ENCODE results near the gene MAP1LC3B.

MAP1LC3B gene

DNA sequence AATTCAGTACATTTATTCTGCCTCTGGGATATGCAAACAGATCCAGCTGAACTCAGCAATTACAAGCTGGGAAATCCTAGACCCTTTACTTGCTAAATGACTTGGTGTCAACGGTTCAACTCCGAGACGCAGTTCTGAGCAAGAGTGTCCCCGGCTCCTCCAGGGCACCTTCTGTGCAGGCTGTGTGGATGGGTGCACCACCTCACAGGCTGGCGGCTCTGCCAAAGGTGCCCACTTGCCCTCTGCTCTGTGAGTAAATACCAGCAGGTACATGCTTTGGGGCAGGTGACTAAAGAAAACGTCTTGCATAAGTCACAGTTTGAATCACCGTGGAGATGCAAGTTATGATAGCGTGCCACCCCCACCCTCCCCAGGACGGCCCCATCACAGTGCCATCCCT lies 23.3 kb downstream of the MAP1LC3B start:
- no peak for DNase-seq (ENCODE audit: extremely low read depth, low read depth)
- TF ChIP-seq, protein P1, sequence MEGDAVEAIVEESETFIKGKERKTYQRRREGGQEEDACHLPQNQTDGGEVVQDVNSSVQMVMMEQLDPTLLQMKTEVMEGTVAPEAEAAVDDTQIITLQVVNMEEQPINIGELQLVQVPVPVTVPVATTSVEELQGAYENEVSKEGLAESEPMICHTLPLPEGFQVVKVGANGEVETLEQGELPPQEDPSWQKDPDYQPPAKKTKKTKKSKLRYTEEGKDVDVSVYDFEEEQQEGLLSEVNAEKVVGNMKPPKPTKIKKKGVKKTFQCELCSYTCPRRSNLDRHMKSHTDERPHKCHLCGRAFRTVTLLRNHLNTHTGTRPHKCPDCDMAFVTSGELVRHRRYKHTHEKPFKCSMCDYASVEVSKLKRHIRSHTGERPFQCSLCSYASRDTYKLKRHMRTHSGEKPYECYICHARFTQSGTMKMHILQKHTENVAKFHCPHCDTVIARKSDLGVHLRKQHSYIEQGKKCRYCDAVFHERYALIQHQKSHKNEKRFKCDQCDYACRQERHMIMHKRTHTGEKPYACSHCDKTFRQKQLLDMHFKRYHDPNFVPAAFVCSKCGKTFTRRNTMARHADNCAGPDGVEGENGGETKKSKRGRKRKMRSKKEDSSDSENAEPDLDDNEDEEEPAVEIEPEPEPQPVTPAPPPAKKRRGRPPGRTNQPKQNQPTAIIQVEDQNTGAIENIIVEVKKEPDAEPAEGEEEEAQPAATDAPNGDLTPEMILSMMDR (IDR thresholded peaks at IDR 0.05; ENCODE audit: low read depth, low read length, missing control alignments): no peak
- no peak overlapping the region for H3K4me3 ChIP-seq (replicated peaks; ENCODE audit: low read depth, low read length)

DNA sequence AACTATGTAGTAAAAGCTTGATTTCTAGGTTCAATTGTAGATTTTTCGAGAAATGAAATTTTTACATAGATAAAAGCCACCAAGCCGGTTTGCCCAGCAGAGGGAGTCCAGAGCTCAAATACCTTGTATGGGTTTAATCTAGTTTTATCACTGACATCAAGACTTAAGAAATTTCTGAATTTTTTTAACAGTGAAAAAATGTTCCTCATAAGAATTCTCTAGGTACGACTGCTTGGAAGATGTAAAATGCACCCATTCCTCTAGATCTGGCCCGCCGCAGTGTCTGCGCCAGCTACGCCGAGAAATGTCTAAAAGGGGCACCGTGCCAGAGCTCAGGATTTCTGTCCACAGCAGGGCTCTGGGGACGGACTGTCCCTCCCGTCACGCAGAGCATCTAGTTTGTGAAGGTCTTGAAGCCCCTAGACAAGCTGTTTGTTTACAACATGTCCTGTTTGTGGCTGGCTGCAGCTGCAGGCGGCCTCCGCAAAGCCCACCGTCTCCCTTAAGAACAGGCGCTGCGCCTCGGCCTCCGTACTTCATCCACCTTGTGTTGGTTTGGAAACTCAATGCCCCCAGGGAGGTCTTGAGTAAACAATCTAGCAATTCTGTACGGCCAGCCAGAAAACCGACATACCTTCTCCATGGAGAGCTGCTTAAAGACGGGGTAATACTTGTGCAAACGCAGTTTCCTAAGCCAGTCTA lies 24.8 kb downstream of the MAP1LC3B start:
- DNase-seq (ENCODE audit: extremely low read depth, low read depth): no peak
- TF ChIP-seq, protein P1 (IDR thresholded peaks at IDR 0.05; ENCODE audit: low read depth, low read length, missing control alignments): peak; percentile 71
- no peak overlapping the region for H3K4me3 ChIP-seq (replicated peaks; ENCODE audit: low read depth, low read length)

DNA sequence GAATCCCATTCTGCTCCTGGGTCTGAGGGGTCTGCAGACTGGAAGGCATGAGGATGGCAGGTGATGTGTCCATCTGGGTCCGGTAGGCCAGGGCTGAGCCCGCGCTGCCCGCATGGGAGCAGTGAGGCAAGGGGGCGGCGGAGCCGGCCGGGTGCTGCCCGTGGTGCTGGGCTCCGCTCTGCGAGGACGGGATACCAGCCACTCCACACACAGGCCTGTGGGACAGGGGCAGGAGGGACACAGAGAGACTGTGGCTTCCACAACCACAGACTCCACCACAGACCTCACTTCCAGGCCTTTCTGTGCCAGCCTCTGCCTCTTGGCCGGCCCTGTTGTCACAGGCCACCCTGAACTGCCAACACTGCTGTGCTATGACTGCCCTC lies 25.4 kb downstream of the MAP1LC3B start:
- no peak for DNase-seq (ENCODE audit: extremely low read depth, low read depth)
- H3K4me3 ChIP-seq (replicated peaks; ENCODE audit: low read depth, low read length): no peak overlapping the region
- TF ChIP-seq, protein P1 (IDR thresholded peaks at IDR 0.05; ENCODE audit: low read depth, low read length, missing control alignments): no peak

DNA sequence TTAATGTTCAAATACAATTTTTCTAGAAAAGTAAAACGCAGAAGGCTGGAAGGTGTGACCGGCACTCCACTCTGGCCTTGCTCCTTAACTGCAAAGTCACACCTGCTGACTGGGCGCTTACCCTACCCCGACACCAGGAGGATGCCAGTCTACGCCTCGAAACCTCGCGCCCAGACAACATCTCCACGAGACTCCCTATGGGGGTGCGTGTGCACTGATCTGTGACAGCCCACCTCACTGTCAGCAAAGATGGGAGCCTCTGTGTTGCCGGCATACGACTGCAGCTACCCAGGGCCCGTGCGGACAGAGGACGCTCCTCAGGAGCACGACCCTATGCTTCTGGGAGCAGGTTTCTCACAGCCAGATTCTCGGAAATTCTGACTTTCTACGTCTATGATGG lies 26.1 kb downstream of the MAP1LC3B start:
- DNase-seq (ENCODE audit: extremely low read depth, low read depth): no peak
- H3K4me3 ChIP-seq (replicated peaks; ENCODE audit: low read depth, low read length): no peak overlapping the region
- TF ChIP-seq, protein P1 (IDR thresholded peaks at IDR 0.05; ENCODE audit: low read depth, low read length, missing control alignments): no peak

DNA sequence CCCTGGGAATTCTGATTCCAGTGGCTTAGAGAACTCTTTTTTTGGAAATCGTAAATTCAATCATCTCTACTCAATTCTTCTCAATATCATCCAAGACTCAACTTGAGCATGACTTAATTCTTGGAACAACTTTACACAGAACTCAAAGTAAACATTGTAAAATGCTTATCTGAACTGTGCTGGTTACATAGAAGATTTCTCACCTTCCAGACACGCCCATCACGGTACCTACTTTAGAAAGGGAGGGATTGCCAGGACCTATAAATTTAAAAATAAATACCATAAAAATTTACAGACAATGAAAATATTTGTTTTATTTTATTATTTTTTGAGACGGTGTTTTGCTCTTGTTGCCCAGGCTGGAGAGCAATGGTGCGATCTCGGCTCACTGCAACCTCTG lies 26.5 kb downstream of the MAP1LC3B start:
- H3K4me3 ChIP-seq (replicated peaks; ENCODE audit: low read depth, low read length): no peak overlapping the region
- TF ChIP-seq, protein P1 (IDR thresholded peaks at IDR 0.05; ENCODE audit: low read depth, low read length, missing control alignments): no peak

DNA sequence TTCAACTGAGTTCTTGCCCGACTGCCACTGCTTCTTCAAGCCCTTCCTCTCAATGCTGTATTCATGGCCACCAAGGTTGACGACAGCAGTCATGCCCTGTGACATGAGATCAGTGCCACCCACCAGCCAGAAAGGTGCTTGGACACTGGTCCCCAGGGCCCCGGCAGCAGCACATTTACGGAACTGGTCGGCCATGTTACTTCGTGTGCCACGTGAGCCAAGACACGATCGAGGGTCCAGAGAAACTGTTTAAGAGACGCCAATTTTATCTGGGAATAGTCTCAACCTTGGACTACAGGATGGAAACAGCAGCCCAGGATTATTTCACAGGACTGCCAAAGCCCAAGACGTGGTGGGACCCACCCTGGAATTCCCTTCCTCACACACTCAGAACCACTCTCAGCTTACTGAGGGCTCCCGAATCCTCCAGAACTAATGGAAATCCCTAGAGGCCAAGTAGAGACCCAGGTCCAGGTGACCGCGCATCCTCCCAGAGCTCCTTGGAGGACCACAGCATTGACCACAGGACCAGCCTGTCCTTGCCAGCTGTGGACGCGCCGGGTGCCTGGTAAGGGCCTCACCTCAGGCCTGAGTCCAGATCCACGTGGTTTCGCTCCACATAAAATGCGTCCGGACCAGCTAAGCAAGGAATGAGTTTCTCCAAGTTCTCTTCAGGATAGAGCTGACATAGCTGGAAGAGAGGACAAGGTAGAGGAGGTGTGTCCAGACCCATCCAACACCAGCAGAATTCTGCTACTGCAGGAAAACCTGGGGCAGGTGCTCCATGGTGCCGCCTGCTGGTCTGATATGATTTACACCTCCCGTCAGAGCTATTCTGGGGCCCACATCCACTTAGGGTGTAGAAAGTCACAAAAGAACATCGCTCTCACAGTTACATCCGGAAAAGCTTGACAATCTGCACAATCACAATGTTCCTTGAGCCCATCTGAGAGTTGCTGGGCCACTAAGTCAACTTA lies 28.2 kb downstream of the MAP1LC3B start:
- no peak overlapping the region for H3K4me3 ChIP-seq (replicated peaks; ENCODE audit: low read depth, low read length)
- TF ChIP-seq, protein P1 (IDR thresholded peaks at IDR 0.05; ENCODE audit: low read depth, low read length, missing control alignments): peak; percentile 21
- DNase-seq (ENCODE audit: extremely low read depth, low read depth): no peak

More for the DNA sequence above, 26.5 kb downstream of the MAP1LC3B start:
- DNase-seq (ENCODE audit: extremely low read depth, low read depth): no peak
